PC-3 (cell line): ENCODE results near the gene CCDC89. TPM values are rescaled to one million over a fixed set of nuclear protein-coding genes. Genes with fewer than 3 reads are reported as not detected.

Source experiments
- ATAC-seq: fragments of 200-7000 bp; cut with Tn5 transposase; 2 replicates; pipeline ENCODE4 v1.9.1; 2020; ENCODE audit warnings: mild to moderate bottlenecking, moderate library complexity
- Bru-seq: library from RNA; stranded (reverse); fragments of 400-500 nt; gene quantifications from one replicate; lab custom pipeline; 2021; lab: Mats Ljungman, UMichigan
- BruChase-seq, 2 experiments: library from RNA; stranded (reverse); fragments of 400-500 nt; gene quantifications; one replicate each; lab custom pipeline; 2021; lab: Mats Ljungman, UMichigan
- BruUV-seq: library from RNA; stranded (reverse); fragments of 400-500 nt; replicated peaks from 2 replicates; lab custom pipeline; 2021; lab: Mats Ljungman, UMichigan
- CTCF ChIA-PET: fragments of 300-600 bp; sonication (Branson Sonifier 250); formaldehyde crosslinking; loops from one replicate; lab custom pipeline; 2022; ENCODE audit warnings: antibody characterized with exemption; lab: Charles Lee
- POLR2A ChIA-PET: fragments of 300-600 bp; sonication (Branson Sonifier 250); formaldehyde crosslinking; loops from one replicate; lab custom pipeline; 2022; ENCODE audit warnings: antibody characterized with exemption; ENCODE audit not compliant: unreplicated experiment; lab: Charles Lee
- DNase-seq: peaks from one replicate; pipeline ENCODE4 v3.0.0-alpha.2; 2015
- H2AFZ ChIP-seq: fragments of 300-600 bp; sonication (generic); 2 replicates; pipeline ENCODE4 v1.6.0; 2016; ENCODE audit warnings: antibody characterized with exemption, low read length
- H3F3A ChIP-seq: fragments of 300-600 bp; sonication (generic); one replicate; pipeline ENCODE4 v1.6.0; 2017; ENCODE audit warnings: antibody characterized with exemption, low read length, control low read depth, mild to moderate bottlenecking; ENCODE audit not compliant: unreplicated experiment
- H3K27ac ChIP-seq: fragments of 300-600 bp; sonication (generic); 2 replicates; pipeline ENCODE4 v1.5.1; 2016; ENCODE audit warnings: mild to moderate bottlenecking, low read length
- H3K27me3 ChIP-seq: fragments of 300-600 bp; sonication (generic); 2 replicates; pipeline ENCODE4 v1.6.1; 2016; ENCODE audit warnings: low read length, mixed read lengths
- H3K36me3 ChIP-seq: fragments of 300-600 bp; sonication (generic); 2 replicates; pipeline ENCODE4 v1.6.1; 2016; ENCODE audit warnings: low read depth, mixed run types, low read length, mixed read lengths
- H3K4me1 ChIP-seq: fragments of 300-600 bp; sonication (generic); 2 replicates; pipeline ENCODE4 v1.5.1; 2016; ENCODE audit warnings: low read length; ENCODE audit not compliant: insufficient read depth
- H3K4me2 ChIP-seq: fragments of 300-600 bp; sonication (generic); 2 replicates; pipeline ENCODE4 v1.6.0; 2016; ENCODE audit warnings: low read length
- H3K4me3 ChIP-seq: fragments of 300-600 bp; sonication (generic); 2 replicates; pipeline ENCODE4 v1.5.1; 2016; ENCODE audit warnings: mild to moderate bottlenecking, low read length, mixed read lengths
- H3K79me2 ChIP-seq: fragments of 300-600 bp; sonication (generic); 2 replicates; pipeline ENCODE4 v1.6.1; 2017; ENCODE audit warnings: low read length, mixed read lengths
- H3K9ac ChIP-seq: fragments of 300-600 bp; sonication (generic); 2 replicates; pipeline ENCODE4 v1.6.0; 2016; ENCODE audit warnings: mild to moderate bottlenecking, low read length
- H3K9me2 ChIP-seq: fragments of 300-600 bp; sonication (generic); replicated peaks from 2 replicates; pipeline ENCODE4 v1.6.1; 2016; ENCODE audit warnings: mixed run types, low read length, mixed read lengths
- H3K9me3 ChIP-seq: fragments of 300-600 bp; sonication (generic); 2 replicates; pipeline ENCODE4 v1.6.1; 2016; ENCODE audit warnings: low read length, mixed read lengths
- H4K20me1 ChIP-seq: fragments of 300-600 bp; sonication (generic); 2 replicates; pipeline ENCODE4 v1.6.1; 2016; ENCODE audit warnings: low read length, mixed read lengths
- CTCF ChIP-seq: fragments of 300-600 bp; sonication (generic); conservative IDR thresholded peaks from 2 replicates; pipeline ENCODE4 v1.5.1; 2017; ENCODE audit warnings: antibody characterized with exemption, low read depth, mild to moderate bottlenecking, low read length
- EZH2 ChIP-seq: fragments of 300-600 bp; sonication (generic); IDR thresholded peaks from one replicate; pipeline ENCODE4 v1.6.1; 2017; ENCODE audit warnings: antibody characterized with exemption, mild to moderate bottlenecking, low read length; ENCODE audit not compliant: unreplicated experiment
- EZH2phosphoT487 ChIP-seq: fragments of 300-600 bp; sonication (generic); IDR thresholded peaks from 2 replicates; pipeline ENCODE4 v1.6.1; 2018; ENCODE audit warnings: mild to moderate bottlenecking, antibody characterized with exemption, low read length, borderline replicate concordance
- intact Hi-C: fragments of 100-400 bp; cut with micrococcal nuclease; formaldehyde crosslinking; loops from 2 replicates; pipeline ENCODE4 v1.9.0; 2023
- long read RNA-seq: library from polyadenylated mRNA; unstranded; transcript quantifications from one replicate; pipeline ENCODE4 v2.0.0, GENCODE V29; 2021; ENCODE audit not compliant: unreplicated experiment
- total RNA-seq: library from RNA; depleted of rRNA; stranded (reverse); fragments of >200 nt; gene quantifications from 2 replicates; pipeline ENCODE4 v1.2.3, GENCODE V29; 2014; rRNA removed

The CCDC89 gene
- total RNA-seq, result 0.55 TPM in 1 of 2 replicates, not detected in the other
- Bru-seq, nascent RNA, result percentile 80 among the genes with signal in this experiment
- percentile 61 among the genes with signal in this experiment for BruChase-seq, experiment 1, labeled RNA remaining after a 6-hour chase
- percentile 68 among the genes with signal in this experiment for BruChase-seq, experiment 2, labeled RNA remaining after a 2-hour chase
- long read RNA-seq, result 0 reads

- Histone ChIP-seq H3K27ac (no peak within 1 kb of the TSS), H2AFZ (no peak within 1 kb of the TSS), H3K79me2 (no peaks in the 10 kb centered on the region), H3K9ac (no peak within 1 kb of the TSS), H3K4me1 (no peaks in the 10 kb centered on the region), H3K4me2 (no peak within 1 kb of the TSS), H3K4me3 (no peak within 1 kb of the TSS), H3K36me3 (no peaks in the 10 kb centered on the region; the same call in 1 of the 2 replicates), H3F3A (no peaks in the 10 kb centered on the region), H3K27me3 (no peaks in the 10 kb centered on the region), H4K20me1 (no peaks in the 10 kb centered on the region), H3K9me2 (no peaks in the 10 kb centered on the region), H3K9me3 (no peaks in the 10 kb centered on the region)
- ChIA-PET POLR2A (no interaction called here), CTCF (no interaction called here)
- BruUV-seq, result no TSS peak
- TF ChIP-seq CTCF, result no peak
- TF ChIP-seq EZH2phosphoT487, result no peak
- no peak for TF ChIP-seq EZH2
- intact Hi-C loops, result no loop called here
- DNase-seq, result peak; percentile 15
- no peak for ATAC-seq
Observed at GRCh38 chr11:85685820-85686459, at the start of gene CCDC89. CCDC89 (minus strand) TSS chr11:85686195; CDS start chr11:85686130, 65 bp downstream.

GRCh38 chr11:85732965-85733364 lies 47.0 kb upstream of the CCDC89 start:
- intact Hi-C loops, result no loop called here
- H3K9me2 ChIP-seq, result no peaks in the 10 kb centered on the region
- CTCF ChIA-PET, result no interaction called here
- peaks cover 15% of the 10 kb centered on the region for H3K36me3 ChIP-seq
- H2AFZ ChIP-seq, result no peak overlapping the region
- TF ChIP-seq CTCF (no peak), EZH2 (no peak), EZH2phosphoT487 (no peak)
- H3F3A ChIP-seq, result no peaks in the 10 kb centered on the region
- no peak overlapping the region for H3K27ac ChIP-seq
- no peak overlapping the region for H3K4me2 ChIP-seq
- no peak overlapping the region for H3K4me3 ChIP-seq
- H3K27me3 ChIP-seq, result no peaks in the 10 kb centered on the region
- H3K4me1 ChIP-seq, result peaks cover 15% of the 10 kb centered on the region; the same call in 1 of the 2 replicates
- no peak for DNase-seq
- H3K79me2 ChIP-seq, result no peaks in the 10 kb centered on the region
- no peaks in the 10 kb centered on the region for H4K20me1 ChIP-seq
- no TSS peak for BruUV-seq
- no peak overlapping the region for H3K9ac ChIP-seq
- POLR2A ChIA-PET, result no interaction called here
- no peak for ATAC-seq
- no peaks in the 10 kb centered on the region for H3K9me3 ChIP-seq

- Histone ChIP-seq H3K9me2 (no peaks in the 10 kb centered on the region), H4K20me1 (no peaks in the 10 kb centered on the region), H3K79me2 (no peaks in the 10 kb centered on the region), H3K4me1 (peaks cover 40% of the 10 kb centered on the region), H3K4me3 (no peak overlapping the region), H3K9ac (peak overlapping the region; percentile 5; the same call in 1 of the 2 replicates), H2AFZ (no peak overlapping the region), H3K27ac (peak overlapping the region; percentile 82), H3K9me3 (no peaks in the 10 kb centered on the region), H3F3A (peaks cover 4% of the 10 kb centered on the region), H3K27me3 (no peaks in the 10 kb centered on the region), H3K4me2 (peak overlapping the region; percentile 52), H3K36me3 (peaks cover 14% of the 10 kb centered on the region)
- intact Hi-C loops, result no loop called here
- no peak for TF ChIP-seq EZH2phosphoT487
- no peak for TF ChIP-seq CTCF
- no peak for TF ChIP-seq EZH2
- ATAC-seq, result no peak; the same call in none of the 2 replicates
- ChIA-PET CTCF (no interaction called here), POLR2A (no interaction called here)
- no TSS peak for BruUV-seq
- no peak for DNase-seq
Observed at GRCh38 chr11:85726381-85726780, 40.4 kb upstream of the CCDC89 start.
